ENCODE measurements around the gene GRAP. TPM values are rescaled to one million over a fixed set of nuclear protein-coding genes. Genes with fewer than 3 reads are reported as not detected.

The GRAP gene
- total RNA-seq, 1 experiment from 2014 or later, result 0.55 TPM

- WGBS (ENCODE audit: extremely low coverage, insufficient read length, low lambda C conversion rate), result no CpG with 5 or more reads among the region's 16 CpGs
- Mint-ChIP-seq H3K9me3 (no peaks in the 10 kb centered on the region), H3K4me3 (no peak overlapping the region), H3K36me3 (ENCODE audit: insufficient read depth in 1 of 3, low read depth in 3 of 3) (no peaks in the 10 kb centered on the region; a peak in 1 of 7 replicates), H3K27ac (peak overlapping the region in 1 of 3 experiments; percentile 81; a peak in 1 of 7 replicates), H3K4me1 (peaks cover 6 to 28% of the 10 kb centered on the region in 2 experiments), H3K27me3 (ENCODE audit: low read depth) (peaks cover 7% of the 10 kb centered on the region)
- Histone ChIP-seq H2BK5ac (ENCODE audit: insufficient read length, low read length) (no peak overlapping the region), H2BK12ac (ENCODE audit: insufficient read length, low read depth, low read length) (no peak overlapping the region), H3T11ph (ENCODE audit: low read length) (no peak overlapping the region), H3K9me3 (ENCODE audit: control insufficient read depth, low read depth, low read length) (no peaks in the 10 kb centered on the region), H3K79me1 (ENCODE audit: insufficient read depth, low read depth, low read length, poor library complexity, severe bottlenecking) (no peaks in the 10 kb centered on the region), H3K56ac (ENCODE audit: insufficient read length, low read depth, low read length) (no peak overlapping the region), H4K20me1 (ENCODE audit: control insufficient read depth, insufficient read depth, insufficient read length) (no peaks in the 10 kb centered on the region), H2BK15ac (ENCODE audit: low read depth, low read length) (no peak overlapping the region), H3K23ac (ENCODE audit: insufficient read length, low read depth, low read length) (no peak overlapping the region), H2AK5ac (ENCODE audit: insufficient read length, low read length) (no peak overlapping the region), H2AFZ (ENCODE audit: low read length) (no peak overlapping the region), H4K91ac (ENCODE audit: insufficient read length, low read depth, low read length) (no peak overlapping the region), H3K9ac (ENCODE audit: extremely low read depth, insufficient read length, low read length) (no peak overlapping the region), H3K23me2 (ENCODE audit: insufficient read length, low read depth, low read length, poor library complexity, severe bottlenecking) (no peaks in the 10 kb centered on the region), H3K27ac (ENCODE audit: insufficient read length, low read depth, low read length) (no peak overlapping the region), H3K14ac (ENCODE audit: insufficient read depth, low read length) (no peak overlapping the region), H2BK20ac (ENCODE audit: low read depth, low read length, poor library complexity, severe bottlenecking) (no peak overlapping the region), H4K5ac (ENCODE audit: insufficient read length, low read depth, low read length) (no peak overlapping the region), H3K4ac (ENCODE audit: low read depth, low read length) (no peak overlapping the region), H3K4me2 (ENCODE audit: insufficient read depth, insufficient read length, low read length) (no peak overlapping the region), H3K4me1 (ENCODE audit: insufficient read depth, low read length) (no peaks in the 10 kb centered on the region), H2BK120ac (ENCODE audit: low read depth, low read length, poor library complexity, severe bottlenecking) (no peak overlapping the region), H3K79me2 (ENCODE audit: insufficient read depth, low read length) (no peaks in the 10 kb centered on the region), H4K8ac (replicated peaks; ENCODE audit: insufficient read length, low read depth, low read length) (no peak overlapping the region), H3K18ac (ENCODE audit: insufficient read length, low read depth, low read length) (no peak overlapping the region), H3K27me3 (ENCODE audit: insufficient read depth, low read length) (no peaks in the 10 kb centered on the region; the same call in 1 of the 2 replicates)
- TF ChIP-seq CTCF (conservative IDR thresholded peaks at IDR 0.05), result no peak
- DNase-seq, result no peak
Observed at GRCh38 chr17:19017804-19018599, 28.8 kb downstream of the GRAP start.

Measured in H9 (cell line).